HG03060 (cell line): ENCODE data around the gene IQCH.

Experiments used
- ATAC-seq: cut with Tn5 transposase; IDR thresholded peaks from one replicate; pipeline ENCODE4 v1.9.1; 2021; ENCODE audit warnings: low read depth, moderate number of reproducible peaks; ENCODE audit not compliant: unreplicated experiment

The IQCH gene

DNA sequence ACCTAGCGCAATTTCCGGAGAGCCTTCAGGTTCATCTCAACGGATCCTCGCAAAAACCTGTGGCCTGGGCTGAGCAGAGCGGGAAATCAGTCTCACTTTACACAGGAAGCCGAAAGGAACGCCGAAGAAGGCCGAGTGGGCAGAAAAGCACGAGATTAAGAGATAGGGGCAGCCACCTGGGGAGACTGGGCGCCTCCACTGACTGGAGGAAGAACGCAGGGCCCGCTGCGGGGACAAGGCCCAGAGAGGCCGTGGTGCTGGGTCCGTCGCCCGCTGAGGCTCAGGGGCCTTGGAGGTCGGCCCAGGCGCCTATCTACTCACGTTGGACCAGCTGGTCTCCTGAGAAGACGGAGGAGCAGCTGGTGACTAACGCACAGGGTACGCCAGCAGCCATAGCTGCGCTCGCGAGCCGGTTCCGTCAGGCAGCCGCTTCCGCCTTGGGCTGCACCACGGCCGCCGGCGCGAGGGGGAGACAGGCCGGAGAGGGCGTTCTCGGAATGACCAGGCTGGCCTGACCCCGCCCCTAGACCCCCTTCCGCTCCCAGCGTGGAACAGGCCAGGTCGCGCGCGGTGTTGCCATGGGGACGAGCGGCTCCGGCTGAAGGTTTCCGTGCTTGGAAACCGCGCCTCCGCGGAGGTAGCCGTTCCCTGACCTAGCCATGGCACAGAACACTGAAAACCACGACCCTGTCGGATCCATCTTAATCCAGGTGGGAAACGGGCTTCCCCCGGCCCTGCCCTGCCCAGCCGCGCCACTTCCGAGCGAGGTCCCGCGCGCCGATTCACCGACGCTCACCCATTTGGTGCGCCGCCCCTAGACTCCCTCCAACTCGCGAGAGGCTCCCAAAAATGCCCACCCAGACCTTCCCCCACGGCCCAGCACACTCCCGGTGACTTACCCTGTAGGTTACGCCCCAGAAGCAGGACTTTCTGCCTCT lies at the start of gene IQCH, which contains the start of gene AAGAB:
TSS of gene IQCH (plus strand) at position 549 of the 938 bp plus-strand sequence. CDS start at position 660, 111 bp downstream.
TSS of gene AAGAB (minus strand) at position 424 of the 938 bp plus-strand sequence. CDS start at position 394, 30 bp downstream.
- ATAC-seq: peak; percentile 78

DNA sequence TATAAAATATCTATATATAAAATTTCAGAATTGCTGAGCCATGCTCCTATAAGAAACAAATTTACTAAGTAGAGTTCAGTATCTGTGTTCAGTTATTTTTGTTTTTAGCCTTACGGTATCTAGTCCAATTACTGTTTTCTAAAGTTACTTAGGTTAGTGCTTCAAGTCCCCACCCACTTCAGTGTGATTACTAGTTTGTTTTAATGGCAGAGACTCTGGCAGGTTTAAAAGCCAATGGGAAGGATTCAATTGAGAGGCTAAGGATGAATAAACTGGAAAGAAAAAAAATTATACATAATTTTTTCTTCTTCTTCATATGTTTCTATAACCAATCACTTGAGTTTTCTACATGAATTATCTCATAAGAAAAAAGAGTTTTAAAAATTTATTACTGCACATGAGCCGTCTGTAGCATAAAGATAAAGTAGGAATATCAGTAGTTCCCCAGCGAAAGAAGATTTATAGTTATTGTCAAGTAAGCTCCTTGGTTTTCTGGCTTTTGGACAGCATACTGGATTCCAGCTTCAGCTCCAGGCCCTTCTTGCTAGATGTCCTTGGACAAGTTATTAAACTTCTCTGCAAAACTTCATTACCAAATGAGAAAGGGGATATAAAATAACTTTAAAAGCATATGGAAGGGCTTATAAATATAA lies 46.9 kb upstream of the IQCH start:
- ATAC-seq: no peak

DNA sequence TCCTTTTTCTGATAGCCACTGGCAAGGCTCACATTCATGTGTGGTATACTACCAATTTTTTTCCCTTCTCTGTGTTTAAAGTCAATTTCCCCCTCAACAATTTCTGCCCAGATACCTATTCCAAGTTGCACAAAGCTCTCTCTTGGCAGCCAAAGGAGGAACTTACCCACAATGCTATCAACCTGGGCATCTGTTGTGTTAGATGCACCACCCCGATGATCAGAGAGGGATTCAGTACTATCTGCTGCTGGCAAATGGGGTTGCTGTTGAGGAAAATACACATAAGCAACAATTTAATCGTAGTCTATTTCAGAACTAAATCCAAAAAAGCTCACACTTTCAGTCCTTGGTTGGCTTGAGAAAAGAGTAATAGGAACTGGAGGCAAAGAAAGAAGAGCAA lies 46.2 kb upstream of the IQCH start:
- no peak for ATAC-seq

DNA sequence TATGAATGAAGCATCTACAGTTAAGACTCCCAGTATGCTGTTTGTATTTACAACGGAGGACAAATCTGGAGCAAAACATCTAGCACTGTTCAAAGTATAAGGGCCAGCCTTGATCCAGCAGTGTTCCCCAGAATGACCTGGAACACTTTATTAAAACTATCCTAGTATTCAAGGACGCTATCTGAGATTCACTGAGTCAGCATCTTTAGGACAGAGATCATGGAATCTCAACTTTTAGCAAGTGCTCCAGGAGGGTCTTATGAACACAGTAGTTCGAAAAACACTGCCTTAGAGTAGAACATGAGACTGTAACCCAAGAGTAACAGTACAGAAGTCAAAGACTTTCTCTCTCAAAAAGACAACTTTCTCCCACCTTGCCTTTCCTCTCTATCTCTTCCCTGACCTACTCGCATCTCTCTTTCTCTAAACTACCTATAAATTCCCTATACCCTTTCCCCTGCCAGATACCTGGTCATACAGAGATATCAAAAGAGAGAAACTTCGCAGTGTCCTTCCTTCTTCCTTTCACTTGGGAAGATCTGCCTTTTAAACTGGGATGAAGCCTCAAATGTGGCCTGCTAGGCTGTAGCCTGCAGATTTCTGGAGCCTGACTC lies 43.9 kb upstream of the IQCH start:
- no peak for ATAC-seq

DNA sequence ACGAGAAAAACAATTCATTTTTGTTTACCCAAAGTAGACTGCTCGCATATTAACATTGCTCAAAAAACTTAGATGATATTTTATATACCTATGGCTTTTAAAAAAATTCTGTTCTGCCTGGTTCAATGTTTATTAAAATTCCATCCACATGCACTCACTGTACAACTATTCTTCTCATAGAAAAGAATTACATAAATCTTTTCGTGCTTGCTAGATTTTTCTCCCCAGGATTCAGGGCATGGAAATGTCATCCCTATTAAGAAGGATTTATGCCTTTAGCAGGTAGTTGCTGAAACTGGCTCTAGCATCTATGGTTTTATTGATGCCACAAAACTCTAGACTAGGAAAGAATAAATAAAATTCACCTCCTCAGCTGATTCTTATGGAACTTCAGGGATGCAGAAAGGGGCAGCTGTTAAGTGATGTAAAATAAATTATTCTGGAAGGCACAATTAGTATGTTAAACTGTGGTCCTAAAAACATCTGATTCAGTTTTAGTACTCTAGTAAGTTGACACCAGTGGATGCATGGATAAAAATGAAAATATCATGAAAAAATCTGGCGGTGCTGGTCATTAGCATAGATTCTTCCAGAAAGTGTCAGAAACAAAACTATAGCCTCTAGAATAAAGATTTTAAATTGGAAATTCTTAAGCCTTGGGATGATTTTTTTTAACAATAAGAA lies 41.8 kb upstream of the IQCH start:
- no peak for ATAC-seq

DNA sequence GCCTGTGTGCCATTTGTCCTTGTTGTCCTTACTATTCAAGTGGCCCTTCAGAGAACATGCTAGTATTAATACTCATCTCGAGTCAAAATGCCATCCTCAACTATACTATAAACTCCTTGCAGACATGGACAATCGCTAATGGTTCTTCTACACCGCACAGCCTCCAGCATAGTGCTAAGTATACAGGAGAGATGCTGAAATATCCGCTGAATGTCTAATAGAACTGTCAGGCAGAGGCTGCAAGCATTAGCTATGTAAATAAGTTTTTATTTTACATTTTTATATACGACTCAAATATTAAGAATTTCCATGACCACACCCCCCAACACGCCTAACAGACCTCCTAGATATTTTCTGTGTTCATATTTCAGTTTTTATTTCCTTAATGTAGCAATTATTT lies 39.5 kb upstream of the IQCH start:
- ATAC-seq: no peak

DNA sequence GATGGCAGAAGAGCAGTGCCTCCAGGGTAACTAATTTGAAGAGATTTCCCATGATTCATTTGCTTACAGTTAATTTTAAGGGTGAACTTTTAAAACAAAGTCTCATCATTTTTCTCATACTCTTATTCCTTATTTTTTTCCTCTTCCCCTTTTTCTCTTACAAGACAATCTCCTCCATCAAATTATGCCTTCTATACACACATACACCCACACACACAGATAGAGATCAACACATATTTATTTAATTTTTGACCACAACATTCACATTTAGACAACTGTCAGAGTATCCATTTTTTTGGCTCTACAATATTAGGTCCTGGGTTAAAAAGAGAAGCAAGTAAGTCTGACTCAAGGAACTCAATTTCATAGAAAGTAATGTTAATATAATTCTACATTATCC lies 37.7 kb upstream of the IQCH start:
- ATAC-seq: no peak

DNA sequence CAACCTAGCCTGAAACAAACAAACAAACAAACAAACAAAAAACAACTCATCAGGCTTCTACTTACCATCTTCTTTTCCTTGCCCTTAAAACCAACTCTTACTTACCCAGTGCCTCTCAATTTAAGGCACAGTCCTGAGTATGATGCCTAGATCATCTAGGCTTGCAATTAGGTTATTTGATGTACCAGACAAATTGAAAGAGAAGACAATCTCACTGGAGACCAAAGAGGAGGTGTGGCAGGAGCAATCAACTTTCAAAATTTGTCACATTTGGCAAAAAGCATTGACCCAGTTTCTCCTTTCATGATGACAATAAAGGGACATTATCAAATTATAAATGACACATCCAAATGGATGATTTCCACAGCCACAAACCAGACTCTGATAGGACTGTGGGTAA lies 36.2 kb upstream of the IQCH start:
- ATAC-seq: no peak

DNA sequence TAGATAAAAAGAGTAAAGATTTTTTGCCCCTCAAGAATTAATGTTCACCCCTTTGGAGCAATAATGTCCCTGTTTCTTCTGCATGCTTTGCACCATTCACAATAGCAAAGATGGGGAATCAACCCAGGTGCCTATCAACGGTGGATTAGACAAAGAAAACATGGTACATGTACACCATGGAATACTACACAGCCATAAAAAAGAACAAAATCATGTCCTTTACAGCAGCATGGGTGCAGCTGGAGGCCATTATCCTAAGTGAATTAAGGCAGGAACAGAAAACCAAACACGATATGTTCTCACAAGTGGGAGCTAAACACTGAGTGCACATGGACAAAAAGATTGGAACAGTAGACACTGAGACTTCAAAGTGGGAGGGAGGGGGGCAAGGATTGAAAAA lies 35.3 kb upstream of the IQCH start:
- ATAC-seq: no peak

DNA sequence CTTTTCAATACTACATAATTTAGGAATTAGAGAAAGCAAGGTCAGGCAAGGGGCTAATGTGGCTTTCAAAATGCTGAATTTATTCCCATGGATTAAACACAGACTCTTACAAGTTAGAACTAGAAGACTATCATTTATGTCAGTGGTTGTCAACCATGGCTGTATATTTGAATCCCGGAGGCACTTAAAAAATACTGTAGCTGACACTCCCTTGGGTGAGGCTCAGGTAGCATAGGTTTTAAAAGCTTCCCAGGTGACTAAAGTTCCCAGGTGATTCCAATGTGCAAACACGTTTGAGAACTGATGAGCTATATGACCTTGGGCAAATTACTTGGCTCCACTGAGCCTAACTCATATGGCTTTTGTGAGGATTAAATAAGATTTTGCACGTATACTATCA lies 29.7 kb upstream of the IQCH start:
- ATAC-seq: no peak

DNA sequence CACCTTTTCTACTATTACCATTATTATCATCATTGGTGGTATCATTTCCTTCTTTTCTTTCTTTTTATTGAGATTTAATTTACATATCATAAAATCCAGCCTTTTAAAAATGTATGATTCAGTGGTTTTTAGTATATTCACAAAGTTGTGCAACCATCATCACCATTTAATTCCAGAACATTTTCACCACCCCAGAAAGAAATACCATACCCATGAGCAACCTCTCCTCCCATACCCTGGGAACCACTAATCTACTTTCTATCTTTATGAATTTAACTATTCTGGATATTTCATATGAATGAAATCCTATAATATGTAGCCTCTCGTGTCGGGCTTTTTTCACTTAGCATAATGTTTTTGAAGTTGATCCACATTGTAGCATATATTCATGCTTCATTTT lies 29.2 kb upstream of the IQCH start:
- ATAC-seq: no peak

DNA sequence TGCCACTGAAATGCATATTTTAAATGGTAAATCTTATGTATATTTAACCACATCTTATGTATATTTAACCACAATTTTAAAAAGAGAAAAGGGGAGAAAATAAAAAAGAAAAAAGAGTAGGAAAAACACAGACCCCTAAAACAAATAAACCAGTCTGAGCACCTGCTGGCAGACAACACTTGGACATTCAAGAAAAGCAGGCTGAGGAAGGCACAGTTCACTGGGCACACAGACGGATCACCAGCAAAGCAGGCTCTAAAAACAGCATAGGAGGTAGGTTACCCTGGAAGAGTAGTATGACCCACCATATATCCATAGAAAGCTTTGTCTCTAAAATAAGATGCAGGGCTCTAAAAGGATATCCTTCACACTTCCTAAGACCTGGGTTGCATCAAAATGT lies 27.2 kb upstream of the IQCH start:
- ATAC-seq: no peak

DNA sequence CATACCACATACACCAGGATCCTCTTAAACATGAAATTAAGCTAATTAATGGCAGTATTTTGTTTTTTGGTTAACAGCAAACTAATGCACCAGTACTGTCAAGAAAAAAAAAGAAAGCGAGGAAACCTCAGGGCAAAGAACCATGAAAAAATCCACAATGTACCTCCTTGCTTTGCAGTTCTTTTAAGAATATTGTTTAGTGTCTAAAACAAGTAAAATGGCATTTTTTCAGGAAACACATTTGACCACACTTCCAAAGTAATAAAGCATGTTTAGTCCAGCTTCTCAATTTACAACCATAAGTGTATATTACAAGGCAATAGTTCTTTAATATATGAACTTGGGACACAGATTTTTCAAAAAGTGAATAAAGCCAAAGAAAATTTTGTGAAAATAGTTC lies 26.7 kb upstream of the IQCH start:
- ATAC-seq: no peak

DNA sequence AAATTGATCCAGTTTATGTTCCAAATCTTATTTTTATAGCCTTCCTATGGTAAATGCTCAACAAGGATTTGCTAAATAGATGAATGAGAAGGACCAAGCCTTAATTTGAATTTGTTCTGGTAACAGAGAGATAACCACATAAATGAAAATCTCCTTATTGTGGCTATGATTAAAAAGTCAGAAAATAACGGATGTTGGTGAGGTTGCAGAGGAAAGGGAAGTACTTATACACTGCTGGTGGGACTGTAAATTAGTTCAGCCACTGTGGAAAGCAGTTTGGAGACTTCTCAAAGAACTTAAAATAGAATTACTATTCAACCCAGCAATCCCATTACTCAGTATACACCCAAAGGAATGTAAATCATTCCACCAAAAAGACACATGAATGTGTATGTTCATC lies 26.3 kb upstream of the IQCH start:
- ATAC-seq: no peak

DNA sequence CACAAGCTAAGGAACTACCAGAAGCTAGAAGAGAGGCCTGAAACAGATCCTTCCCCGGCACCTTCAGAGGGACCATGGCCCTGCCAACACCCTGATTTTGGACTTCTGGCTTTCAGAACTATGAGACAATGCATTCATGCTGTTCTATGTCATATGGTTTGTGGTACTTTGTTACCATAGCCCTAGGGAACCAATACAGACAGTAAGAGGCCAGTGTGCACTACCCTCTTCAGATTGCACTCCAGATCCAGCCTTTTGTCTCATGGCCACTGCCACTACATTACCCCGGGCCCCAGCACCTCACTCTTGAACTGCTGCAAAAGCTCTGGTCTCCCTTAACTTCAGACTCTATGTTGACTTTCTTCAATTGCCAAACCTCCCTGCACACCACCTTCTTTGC lies 24.1 kb upstream of the IQCH start:
- no peak for ATAC-seq

DNA sequence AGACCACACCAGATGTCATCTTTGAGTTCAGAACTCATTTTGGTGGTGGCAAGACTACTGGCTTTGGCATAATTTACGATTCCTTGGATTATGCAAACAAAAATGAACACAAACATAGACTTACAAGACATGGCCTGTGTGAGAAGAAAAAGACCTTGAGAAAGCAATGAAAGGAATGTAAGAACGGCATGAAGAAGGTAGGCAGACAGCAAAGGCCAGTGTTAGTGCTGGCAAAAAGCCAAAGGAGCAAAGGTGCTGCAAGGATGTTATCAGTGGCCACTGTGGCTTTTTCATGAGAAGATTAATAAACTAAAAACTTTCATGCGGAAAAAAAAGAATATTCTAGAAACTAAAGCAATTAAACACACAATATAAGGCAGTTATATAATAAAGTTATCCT lies 22.0 kb upstream of the IQCH start:
- no peak for ATAC-seq

DNA sequence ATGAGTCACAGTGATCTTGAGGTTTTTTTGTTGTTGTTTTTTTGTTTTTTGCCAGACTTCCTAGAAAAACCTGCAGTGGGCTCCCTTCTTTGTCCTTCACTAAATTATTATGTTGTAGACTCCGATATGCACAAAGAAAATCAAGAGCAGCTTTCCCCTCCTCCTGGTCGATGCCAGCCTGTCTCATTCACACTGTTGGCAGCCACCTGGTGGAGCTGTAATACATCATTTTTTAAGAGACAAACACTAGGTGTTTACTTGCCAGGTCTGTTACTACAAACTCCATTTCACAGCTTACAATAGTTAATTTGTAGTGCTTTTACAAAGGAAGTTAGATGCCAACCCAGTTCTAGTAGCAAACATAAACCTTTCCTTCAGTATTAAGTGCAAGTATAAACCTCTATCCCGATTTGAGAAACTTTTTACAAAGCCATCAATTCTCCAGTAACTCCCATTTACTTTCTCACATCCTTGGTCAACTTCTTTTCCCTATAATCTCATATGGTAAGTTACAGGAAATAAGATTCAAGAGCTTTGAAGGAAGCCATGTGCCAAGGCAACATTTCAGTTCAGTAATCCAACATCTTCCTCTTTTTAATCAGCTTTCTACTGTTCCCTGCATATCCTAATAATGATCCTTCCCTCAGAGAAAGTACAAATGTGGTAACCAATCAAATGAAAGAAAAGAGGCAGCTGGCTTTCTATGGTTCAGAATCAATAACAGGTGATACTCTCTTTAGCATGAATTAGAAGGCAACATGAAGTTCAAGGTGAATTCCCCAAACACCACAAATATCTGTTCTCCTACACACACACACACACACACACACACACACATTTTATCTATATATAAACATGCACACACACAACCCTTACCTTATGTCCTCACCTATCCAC lies 14.1 kb upstream of the IQCH start:
- peak; percentile 3 for ATAC-seq

DNA sequence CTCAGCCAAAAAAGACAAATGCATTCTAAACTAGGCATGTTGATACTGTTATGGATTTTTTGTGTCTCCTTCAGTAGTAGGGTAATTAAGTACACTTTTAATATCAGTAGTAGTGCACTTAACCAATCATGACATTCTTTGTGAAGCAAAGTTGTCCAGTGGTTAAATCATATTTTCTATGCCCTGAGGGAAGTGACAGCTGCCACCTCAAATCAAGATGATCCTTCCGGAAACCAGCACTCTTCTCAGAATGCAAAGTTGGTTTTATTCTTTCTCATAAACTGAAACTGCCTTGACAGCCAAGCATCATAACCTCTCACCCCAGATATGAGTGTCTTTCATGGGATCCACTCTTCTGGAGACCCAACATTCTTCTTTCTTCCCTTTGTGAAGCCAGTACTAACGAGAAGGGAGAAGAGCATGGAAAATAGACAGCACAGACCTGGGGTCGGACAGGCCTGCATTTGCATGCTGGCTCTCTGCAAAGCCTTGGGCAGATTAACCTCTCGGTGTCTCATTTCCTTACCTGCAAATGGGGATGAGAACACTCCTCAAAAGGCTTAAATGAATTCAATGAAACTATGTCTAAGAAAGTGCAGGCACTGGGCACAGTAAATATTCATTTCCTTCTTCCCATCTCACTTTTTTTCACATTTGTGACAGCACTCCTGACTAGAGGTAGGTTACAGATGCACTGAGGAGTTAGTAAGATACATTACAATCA lies 13.3 kb upstream of the IQCH start:
- peak; percentile 62 for ATAC-seq

DNA sequence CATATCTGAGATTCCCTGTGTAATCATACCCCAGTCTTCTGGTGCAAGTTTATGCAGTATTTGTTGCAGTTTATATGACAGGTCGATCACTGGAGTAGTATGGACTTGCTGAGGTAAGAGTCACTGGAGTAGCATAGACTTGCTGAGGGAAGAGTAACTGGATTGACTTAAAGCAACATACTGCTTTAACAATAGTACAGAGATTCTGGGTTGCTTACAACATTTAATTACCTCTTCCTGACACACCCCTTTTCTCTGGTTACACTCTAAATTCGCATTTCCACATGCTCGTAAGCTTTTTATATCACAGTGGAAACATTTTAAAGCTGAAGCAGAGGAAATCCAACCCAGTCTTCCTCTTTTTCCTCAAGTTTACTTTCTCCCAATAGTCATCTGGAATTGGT lies 11.9 kb upstream of the IQCH start:
- ATAC-seq: no peak
